Measurements from ENCODE around the gene CPSF2. TPM values are rescaled to one million over a fixed set of nuclear protein-coding genes. Genes with fewer than 3 reads are reported as not detected.

Gene CPSF2
- total and polyA plus RNA-seq, 2 of the 13 experiments (the other 11 are each of a cell fraction or from before 2014, with no cell fraction given) = 14.3 to 67.9 TPM

- Histone ChIP-seq H3K79me2 (ENCODE audit: insufficient read depth, low read length) (peaks cover 46% of the 10 kb centered on the region), H4K20me1 (ENCODE audit: insufficient read depth, low read length) (0 out of 2 replicates have a peak, but pooled peaks cover 5% of the 10 kb centered on the region), H3K27ac (ENCODE audit: extremely low read length, insufficient read depth, low read length) (peak overlapping the region; percentile 64), H3K36me3 (replicated peaks in 1 of 2; ENCODE audit: control insufficient read depth in 1 of 2, insufficient read depth in 2 of 2, low read length in 2 of 2) (no peaks in the 10 kb centered on the region), H3K4me3 (replicated peaks in 1 of 3; ENCODE audit: insufficient read depth in 1 of 3, low read depth in 2 of 3, low read length in 3 of 3) (peak overlapping the region; percentile 81 to 91 (median 90)), H3K4me1 (ENCODE audit: insufficient read depth, low read length) (peaks cover 59% of the 10 kb centered on the region), H3K27me3 (ENCODE audit: control insufficient read depth in 1 of 2, insufficient read depth in 2 of 2, low read length in 2 of 2) (no peaks in the 10 kb centered on the region; a peak in 1 of 5 replicates), H3K9me3 (ENCODE audit: low read length) (no peaks in the 10 kb centered on the region), H2AFZ (ENCODE audit: low read length) (peak overlapping the region; percentile 45), H3K9ac (ENCODE audit: insufficient read depth, low read depth, low read length) (peak overlapping the region; percentile 69), H3K4me2 (ENCODE audit: low read depth, low read length) (peak overlapping the region; percentile 84)
- in situ Hi-C loops (cut with HindIII; ENCODE audit: extremely low pct_ligation_motif_present, low pct_unique_long_range_greater_than_20kb) (loop anchor here (5.0 kb wide), 1 partner anchor 63 kb away; the partner anchor contains the start of gene TRIP11), intact Hi-C loops (cut with micrococcal nuclease; ENCODE audit: unreplicated experiment) (loop anchor here (5.0 kb wide), 1 partner anchor 1043 kb away; the partner anchor contains the start of gene RPS6KA5)
- BruUV-seq (replicated peaks) = TSS peak; percentile 70
- 56% methylated on average over 16 of the region's 16 CpGs for WGBS (ENCODE audit: low lambda C conversion rate)
- TF ChIP-seq EEA1 (CRISPR knock-in tag; IDR thresholded peaks at IDR 0.05; ENCODE audit: borderline replicate concordance) (no peak), ZFP37 (CRISPR knock-in tag; IDR thresholded peaks at IDR 0.05; ENCODE audit: borderline replicate concordance) (0 out of 2 replicates have a peak, but pooled peaks have one; percentile 7), SIX1 (CRISPR knock-in tag; IDR thresholded peaks at IDR 0.05; ENCODE audit: borderline replicate concordance) (peak; percentile 77; the same call in 1 of the 2 replicates), ZNF260 (CRISPR knock-in tag; IDR thresholded peaks at IDR 0.05; ENCODE audit: borderline replicate concordance, low read depth) (no peak), SMAD3 (CRISPR knock-in tag; IDR thresholded peaks at IDR 0.05) (0 out of 2 replicates have a peak, but pooled peaks have one; percentile 7), ZNF652 (CRISPR knock-in tag; IDR thresholded peaks at IDR 0.05; ENCODE audit: borderline replicate concordance, low read depth) (peak; percentile 93), ZBTB8A (CRISPR knock-in tag; IDR thresholded peaks at IDR 0.05; ENCODE audit: borderline replicate concordance, low read depth) (no peak), NR2F2 (IDR thresholded peaks at IDR 0.05; ENCODE audit: borderline replicate concordance, low read depth) (no peak), POGK (CRISPR knock-in tag; conservative IDR thresholded peaks at IDR 0.05) (0 out of 2 replicates have a peak, but pooled peaks have one; percentile 5), IKZF5 (CRISPR knock-in tag; IDR thresholded peaks at IDR 0.05) (no peak), REPIN1 (CRISPR knock-in tag; IDR thresholded peaks at IDR 0.05; ENCODE audit: borderline replicate concordance, low read depth) (no peak), DRAP1 (CRISPR knock-in tag; IDR thresholded peaks at IDR 0.05) (0 out of 2 replicates have a peak, but pooled peaks have one; percentile 10)
- ChIA-PET POLR2A (interaction anchor here (1.6 to 4.3 kb wide), 3 partner anchors 13 to 65 kb away, joined by 10 to 93 read pairs (median 25); partner anchors contain the start of genes CPSF2, NDUFB1 and TRIP11), CTCF (ENCODE audit: low intra/inter-chr PET ratio, low total read pairs) (no interaction called here)
- ATAC-seq (no peak), DNase-seq (ENCODE audit: low spot score) (no peak), FAIRE-seq (peak; percentile 60)
These were observed 16.5 kb upstream of the CPSF2 start for GRCh38 chr14:92105073-92105892.
